GM12864 (cell line): Measurements from ENCODE around the gene SDC3.

Experiments used
- DNase-seq: peaks from one replicate; pipeline ENCODE4 v3.0.0-alpha.2; 2011; ENCODE audit warnings: low read depth
- H3K4me3 ChIP-seq: 2 replicates; pipeline ENCODE4 v1.5.1; 2011; ENCODE audit warnings: mild to moderate bottlenecking, low read depth, low read length, control low read depth
- TF ChIP-seq, protein P1 (sequence below): IDR thresholded peaks from 2 replicates; pipeline ENCODE4 v1.5.1; 2011; ENCODE audit warnings: low read depth, mild to moderate bottlenecking, moderate library complexity, low read length, control low read depth, inconsistent platforms; ENCODE audit errors: missing control alignments

SDC3 gene

DNA sequence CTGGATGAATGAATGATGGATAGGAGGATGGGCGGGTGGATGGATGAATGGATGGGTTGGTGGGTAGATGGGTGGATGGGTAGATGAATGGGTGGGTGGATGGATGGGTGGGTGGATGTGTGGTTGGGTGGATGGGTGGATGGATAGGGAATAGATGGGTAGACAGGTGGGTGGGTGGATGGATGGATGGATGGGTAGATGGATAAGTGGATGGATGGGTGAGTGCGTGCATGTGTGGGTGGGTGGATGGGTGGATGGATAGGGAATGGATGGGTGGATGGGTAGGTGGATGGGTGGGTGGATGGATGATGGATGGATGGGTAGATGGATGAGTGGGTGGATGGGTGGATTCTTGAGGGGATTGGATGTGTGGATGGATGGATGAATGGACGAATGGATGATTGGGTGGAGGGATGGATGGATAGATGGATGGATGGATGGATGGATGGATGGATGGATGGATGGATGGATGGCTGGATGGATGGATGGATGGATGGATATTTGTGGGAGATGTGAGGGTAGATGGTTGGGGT lies 68.7 kb downstream of the SDC3 start:
- TF ChIP-seq, protein P1, sequence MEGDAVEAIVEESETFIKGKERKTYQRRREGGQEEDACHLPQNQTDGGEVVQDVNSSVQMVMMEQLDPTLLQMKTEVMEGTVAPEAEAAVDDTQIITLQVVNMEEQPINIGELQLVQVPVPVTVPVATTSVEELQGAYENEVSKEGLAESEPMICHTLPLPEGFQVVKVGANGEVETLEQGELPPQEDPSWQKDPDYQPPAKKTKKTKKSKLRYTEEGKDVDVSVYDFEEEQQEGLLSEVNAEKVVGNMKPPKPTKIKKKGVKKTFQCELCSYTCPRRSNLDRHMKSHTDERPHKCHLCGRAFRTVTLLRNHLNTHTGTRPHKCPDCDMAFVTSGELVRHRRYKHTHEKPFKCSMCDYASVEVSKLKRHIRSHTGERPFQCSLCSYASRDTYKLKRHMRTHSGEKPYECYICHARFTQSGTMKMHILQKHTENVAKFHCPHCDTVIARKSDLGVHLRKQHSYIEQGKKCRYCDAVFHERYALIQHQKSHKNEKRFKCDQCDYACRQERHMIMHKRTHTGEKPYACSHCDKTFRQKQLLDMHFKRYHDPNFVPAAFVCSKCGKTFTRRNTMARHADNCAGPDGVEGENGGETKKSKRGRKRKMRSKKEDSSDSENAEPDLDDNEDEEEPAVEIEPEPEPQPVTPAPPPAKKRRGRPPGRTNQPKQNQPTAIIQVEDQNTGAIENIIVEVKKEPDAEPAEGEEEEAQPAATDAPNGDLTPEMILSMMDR = no peak
- DNase-seq = no peak
- H3K4me3 ChIP-seq = no peak overlapping the region

DNA sequence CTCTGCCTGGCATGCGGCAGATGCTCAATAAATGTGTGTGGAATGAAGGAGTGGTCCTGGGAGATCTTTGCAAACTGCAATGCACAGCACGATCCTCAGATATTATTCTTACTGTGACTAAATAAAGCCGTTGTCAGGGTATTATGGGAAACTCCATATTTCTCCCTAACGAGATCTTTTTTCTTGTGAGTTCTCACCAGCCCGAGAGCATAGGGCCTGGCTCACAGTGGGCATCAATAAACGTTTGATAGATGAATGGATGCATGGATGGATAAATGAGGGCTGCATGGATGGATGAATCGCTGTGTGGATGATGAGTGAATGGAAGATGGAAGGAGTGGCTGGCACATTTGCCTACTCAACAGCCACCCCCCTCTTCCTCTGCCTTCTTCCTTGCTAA lies 69.6 kb downstream of the SDC3 start:
- DNase-seq = no peak
- TF ChIP-seq, protein P1 = no peak
- no peak overlapping the region for H3K4me3 ChIP-seq

DNA sequence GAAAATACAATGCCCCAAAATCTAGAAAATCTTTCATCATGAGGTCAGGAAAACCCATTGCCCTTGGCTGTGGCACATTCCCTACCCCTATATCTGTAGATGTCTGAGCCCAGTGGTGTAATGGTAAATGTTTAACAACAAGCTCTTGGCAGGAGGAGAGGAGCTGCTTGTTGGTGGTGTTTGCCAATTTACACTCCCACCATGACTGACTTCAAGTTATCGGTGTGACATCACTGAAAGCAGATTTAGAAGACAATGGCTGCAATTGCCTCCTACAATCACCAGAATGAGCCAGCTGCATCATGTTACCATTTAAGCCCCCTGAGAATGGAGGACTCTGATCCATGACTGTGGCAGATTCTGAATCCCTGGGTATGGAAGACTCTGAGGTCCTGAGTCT lies 70.9 kb downstream of the SDC3 start:
- TF ChIP-seq, protein P1 = no peak
- no peak overlapping the region for H3K4me3 ChIP-seq
- no peak for DNase-seq

DNA sequence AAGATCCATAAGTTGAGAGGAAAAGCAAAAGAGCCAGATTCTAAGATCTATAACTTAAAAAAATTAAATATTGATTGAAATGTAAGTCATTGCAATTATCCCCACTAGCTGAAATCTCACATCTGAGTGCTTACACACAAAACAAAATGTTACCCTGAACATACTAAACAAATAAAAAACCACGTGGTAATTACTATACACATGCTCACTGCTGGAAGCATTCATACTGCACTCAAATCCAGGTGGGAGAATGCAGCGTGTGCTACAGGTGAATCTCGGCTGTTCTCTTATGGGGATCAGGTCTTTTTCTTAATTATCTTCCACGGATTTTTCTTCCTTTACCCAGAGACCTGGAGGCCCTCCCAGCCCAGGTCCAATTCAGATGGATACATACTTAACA lies 74.3 kb downstream of the SDC3 start:
- no peak overlapping the region for H3K4me3 ChIP-seq
- DNase-seq = no peak
- TF ChIP-seq, protein P1 = no peak

DNA sequence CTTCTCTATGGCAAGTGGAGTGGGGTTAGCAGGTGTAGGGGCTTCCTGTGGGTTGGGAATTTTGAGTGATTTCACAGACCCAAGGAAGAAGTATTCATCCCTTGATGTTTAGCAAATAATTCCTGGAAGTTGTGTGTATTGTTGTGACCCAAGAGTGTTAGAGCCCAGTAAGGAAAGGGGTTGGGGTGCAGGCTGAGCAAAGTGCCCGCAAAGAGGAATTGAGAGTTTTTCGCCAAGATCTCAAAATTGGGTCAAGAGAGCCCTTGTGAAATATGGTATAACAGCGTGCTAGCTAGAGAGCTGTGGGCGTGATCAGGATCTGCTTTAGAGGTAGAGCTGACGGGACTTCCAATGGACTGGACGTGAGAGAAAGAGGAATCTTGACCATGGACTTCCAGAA lies 78.0 kb downstream of the SDC3 start:
- no peak overlapping the region for H3K4me3 ChIP-seq
- DNase-seq = no peak
- TF ChIP-seq, protein P1 = no peak

DNA sequence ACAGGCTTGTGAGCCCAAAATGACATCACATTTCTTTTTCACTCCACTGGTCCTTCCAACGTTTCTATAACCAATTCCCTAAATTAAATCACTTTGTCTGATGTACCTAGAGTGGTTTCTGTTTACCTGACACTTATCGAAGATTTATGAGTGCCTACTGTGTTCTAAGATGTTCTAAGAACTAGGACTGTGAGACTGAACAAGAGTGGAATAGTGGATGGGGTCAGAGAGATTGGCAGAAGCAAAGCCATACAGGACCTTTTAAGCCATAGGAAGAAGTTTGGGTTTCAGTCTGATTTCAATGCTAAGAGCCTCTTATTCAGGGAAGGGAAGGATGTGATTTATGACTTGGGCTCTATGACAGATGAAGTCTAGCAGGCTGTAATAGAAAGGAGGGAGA lies 78.7 kb downstream of the SDC3 start:
- H3K4me3 ChIP-seq = no peak overlapping the region
- DNase-seq = no peak
- TF ChIP-seq, protein P1 = no peak

DNA sequence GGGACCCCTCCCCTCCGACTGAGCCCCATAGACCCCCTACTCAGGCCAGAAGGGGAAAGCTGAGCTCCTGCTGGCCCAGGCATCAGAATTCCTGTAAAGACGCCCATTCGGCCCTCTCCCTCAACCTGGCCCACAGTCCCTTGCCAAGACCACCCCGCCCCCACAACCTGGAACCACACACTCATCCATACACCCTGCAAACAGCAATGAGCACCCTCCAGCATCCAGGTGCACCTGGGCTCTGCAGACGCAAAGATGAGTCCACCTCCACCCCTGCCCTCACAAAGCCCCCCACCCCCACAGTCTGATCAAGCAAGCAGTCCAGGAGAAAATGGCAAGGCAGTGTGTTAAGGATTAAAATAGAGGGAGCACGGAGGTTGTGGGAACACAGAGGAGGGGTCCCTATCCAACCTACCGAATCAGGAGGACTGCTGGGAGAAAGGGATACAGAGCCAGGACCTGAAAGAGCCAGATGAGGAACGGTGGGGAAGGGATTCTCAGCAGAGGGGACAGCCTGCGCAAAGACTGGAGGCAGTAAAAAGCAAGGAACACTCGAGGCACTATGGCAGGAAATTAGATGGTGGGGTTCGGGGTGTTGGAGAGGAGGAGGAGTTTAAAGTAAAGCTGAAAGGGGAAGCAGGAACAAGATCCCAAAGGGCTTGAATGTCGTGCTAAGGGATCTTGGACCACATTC lies 83.7 kb downstream of the SDC3 start:
- TF ChIP-seq, protein P1 = no peak
- no peak overlapping the region for H3K4me3 ChIP-seq
- no peak for DNase-seq
